Measurements from ENCODE around the gene ALG1.
A peak's percentile ranks its signal among the peaks of the same experiment; 100 is the strongest.

- TF ChIP-seq MAZ (IDR thresholded peaks at IDR 0.05; ENCODE audit: borderline replicate concordance, low read depth, low read length) (no peak), CTCF (IDR thresholded peaks at IDR 0.05) (no peak), POLR2A (IDR thresholded peaks at IDR 0.05; ENCODE audit: low read length) (no peak), USF2 (IDR thresholded peaks at IDR 0.05) (0 out of 2 replicates have a peak, but pooled peaks have one; percentile 25), RCOR1 (IDR thresholded peaks at IDR 0.05; ENCODE audit: low read depth, low read length) (no peak), MYC (IDR thresholded peaks at IDR 0.05; ENCODE audit: borderline replicate concordance, low read length) (no peak), EP300 (IDR thresholded peaks at IDR 0.05) (no peak), MAX (IDR thresholded peaks at IDR 0.05) (no peak), PBX3 (IDR thresholded peaks at IDR 0.05) (no peak), BHLHE40 (IDR thresholded peaks at IDR 0.05; ENCODE audit: low read depth, low read length) (no peak), POLR2AphosphoS2 (conservative IDR thresholded peaks at IDR 0.05; ENCODE audit: low read length) (no peak), SMC3 (IDR thresholded peaks at IDR 0.05) (no peak), HOXA7 (CRISPR knock-in tag; IDR thresholded peaks at IDR 0.05) (no peak)
Observed at GRCh38 chr16:5069048-5069447, 2.6 kb upstream of the ALG1 start.
